HepG2 (cell line): Measurements from ENCODE around the gene BPIFB2. TPM values are rescaled to one million over a fixed set of nuclear protein-coding genes. Genes with fewer than 3 reads are reported as not detected.

Experiments used
- HMG20B ChIP-seq: conservative IDR thresholded peaks from 2 replicates; pipeline ENCODE4 v1.6.1; 2016; ENCODE audit warnings: missing genetic modification reagents, missing compliant biosample characterization
- HNRNPK ChIP-seq: fragments of 200-400 bp; formaldehyde crosslinking; IDR thresholded peaks from 2 replicates; pipeline ENCODE4 v1.6.1; 2018; ENCODE audit warnings: low read length, low read depth, moderate library complexity, mild to moderate bottlenecking; ENCODE audit not compliant: poor library complexity, severe bottlenecking
- JUNB ChIP-seq: sonication (generic); formaldehyde crosslinking; IDR thresholded peaks from 2 replicates; pipeline ENCODE4 v1.8.0; 2022; ENCODE audit warnings: missing genetic modification reagents, mild to moderate bottlenecking, borderline replicate concordance
- MIER3 ChIP-seq: IDR thresholded peaks from 2 replicates; pipeline ENCODE4 v1.6.1; 2016; ENCODE audit warnings: missing compliant biosample characterization, borderline replicate concordance
- NFKB2 ChIP-seq: sonication (generic); formaldehyde crosslinking; IDR thresholded peaks from 2 replicates; pipeline ENCODE4 v1.4.0; 2020; ENCODE audit warnings: missing genetic modification reagents, borderline replicate concordance
- PAF1 ChIP-seq: IDR thresholded peaks from 2 replicates; pipeline ENCODE4 v1.6.1; 2016; ENCODE audit warnings: missing genetic modification reagents, missing compliant biosample characterization
- RARG ChIP-seq: sonication (generic); formaldehyde crosslinking; IDR thresholded peaks from 2 replicates; pipeline ENCODE4 v1.4.0; 2020; ENCODE audit warnings: low read depth, mild to moderate bottlenecking, missing genetic modification reagents
- RXRB ChIP-seq: IDR thresholded peaks from 2 replicates; pipeline ENCODE4 v1.6.1; 2016; ENCODE audit warnings: borderline replicate concordance, missing genetic modification reagents, missing compliant biosample characterization
- TEAD3 ChIP-seq: optimal IDR thresholded peaks from 2 replicates; pipeline ENCODE3; 2016; ENCODE audit warnings: borderline replicate concordance
- ZFP36L2 ChIP-seq: sonication (generic); formaldehyde crosslinking; IDR thresholded peaks from 2 replicates; pipeline ENCODE4 v1.4.0; 2020; ENCODE audit warnings: missing genetic modification reagents
- ZFP82 ChIP-seq: sonication (generic); formaldehyde crosslinking; IDR thresholded peaks from 2 replicates; pipeline ENCODE4 v1.5.1; 2020; ENCODE audit warnings: mild to moderate bottlenecking, missing genetic modification reagents, borderline replicate concordance
- ZFP90 ChIP-seq: sonication (generic); formaldehyde crosslinking; IDR thresholded peaks from 2 replicates; pipeline ENCODE4 v1.8.0; 2022; ENCODE audit warnings: missing genetic modification reagents, mild to moderate bottlenecking, inconsistent platforms, borderline replicate concordance
- ZNF101 ChIP-seq: sonication (generic); formaldehyde crosslinking; IDR thresholded peaks from 2 replicates; pipeline ENCODE4 v1.4.0; 2020; ENCODE audit warnings: mild to moderate bottlenecking, low read depth, missing genetic modification reagents, borderline replicate concordance
- ZNF160 ChIP-seq: sonication (generic); formaldehyde crosslinking; IDR thresholded peaks from 2 replicates; pipeline ENCODE4 v1.8.0; 2022; ENCODE audit warnings: mild to moderate bottlenecking, inconsistent platforms, missing genetic modification reagents
- ZNF296 ChIP-seq: sonication (generic); formaldehyde crosslinking; conservative IDR thresholded peaks from 2 replicates; pipeline ENCODE4 v1.5.0; 2020; ENCODE audit warnings: mild to moderate bottlenecking, missing genetic modification reagents
- ZNF337 ChIP-seq: sonication (generic); formaldehyde crosslinking; IDR thresholded peaks from 2 replicates; pipeline ENCODE4 v1.5.1; 2020; ENCODE audit warnings: missing genetic modification reagents, low read depth, mild to moderate bottlenecking, borderline replicate concordance
- ZNF558 ChIP-seq: sonication (generic); formaldehyde crosslinking; IDR thresholded peaks from 2 replicates; pipeline ENCODE4 v1.9.0; 2022; ENCODE audit warnings: mild to moderate bottlenecking, missing genetic modification reagents, borderline replicate concordance
- ZNF564 ChIP-seq: sonication (generic); formaldehyde crosslinking; IDR thresholded peaks from 2 replicates; pipeline ENCODE4 v1.8.1; 2023; ENCODE audit warnings: mild to moderate bottlenecking, missing genetic modification reagents
- ZSCAN9 ChIP-seq: IDR thresholded peaks from 2 replicates; pipeline ENCODE4 v1.6.1; 2016; ENCODE audit warnings: borderline replicate concordance
- polyA plus RNA-seq, 8 experiments: library from polyadenylated mRNA; depleted of rRNA in 3 of 8; stranded (reverse) in 7 of 8; unstranded in 1 of 8; fragments of >200 nt; fragmentation: Illumina TruSeq in 4 of 8; extraction: Trizol in 4 of 8; gene quantifications; 2 replicates each; pipeline versions ENCODE4 v1.2.1 to v1.2.3, GENCODE V29; 2011 to 2016; ENCODE audit warnings: low read depth in 4 of 8, missing spikeins in 1 of 8, mixed read lengths in 1 of 8; ENCODE audit not compliant: insufficient read depth in 1 of 8
- total RNA-seq, 5 experiments: library from RNA; depleted of rRNA; stranded (reverse); fragments of >200 nt; fragmentation: Illumina TruSeq; extraction: Trizol; gene quantifications; 2 replicates each; pipeline ENCODE4 v1.2.3, GENCODE V29; 2016; ENCODE audit warnings: low read depth in 1 of 5
- TF ChIP-seq, protein P1 (sequence below): sonication (generic); formaldehyde crosslinking; IDR thresholded peaks from 2 replicates; pipeline ENCODE4 v1.4.0; 2020; ENCODE audit warnings: mild to moderate bottlenecking, missing genetic modification reagents

BPIFB2 gene
- total and polyA plus RNA-seq, 2 of the 13 experiments (the other 11 are each of a cell fraction or from before 2014, with no cell fraction given) = 54.5 to 902 TPM

DNA sequence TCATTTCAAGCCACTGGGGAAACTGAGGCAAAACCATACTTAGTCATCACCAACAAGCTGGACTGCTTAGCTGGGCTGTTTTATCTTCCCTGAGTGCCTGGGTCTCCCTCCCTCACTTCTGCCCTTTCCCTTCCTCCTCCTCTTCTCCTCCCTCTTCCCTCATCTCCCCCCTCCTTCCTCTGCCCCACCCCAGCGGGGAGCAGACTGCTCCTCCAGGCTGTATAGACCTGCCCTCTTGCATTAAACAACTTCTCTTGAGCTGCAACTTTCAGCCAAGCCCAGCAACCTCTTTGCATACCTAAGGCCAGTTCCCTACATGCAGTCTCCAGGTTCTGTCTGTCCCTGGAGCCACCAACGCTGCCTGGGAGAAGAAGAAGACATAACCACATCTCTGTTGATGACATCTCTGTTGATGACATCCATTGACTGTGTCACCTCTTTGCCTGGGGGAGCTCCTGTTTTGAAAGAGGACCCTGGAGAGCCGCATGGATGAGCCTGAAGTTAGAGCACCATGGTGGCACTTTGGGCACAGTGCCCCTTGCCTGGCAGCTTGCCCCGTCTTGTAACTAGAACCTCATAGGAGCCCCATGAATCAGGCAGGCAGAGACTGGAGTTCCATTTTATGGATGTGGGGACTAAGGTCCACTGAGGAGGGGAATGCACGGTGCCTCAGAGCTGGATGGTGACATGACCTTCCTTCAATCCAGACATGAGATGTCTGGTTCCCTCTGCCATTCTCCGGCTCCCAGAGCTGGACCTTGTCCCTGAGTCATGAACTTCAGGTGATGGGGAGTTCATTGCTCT lies 16.1 kb downstream of the BPIFB2 start (continued):
- TF ChIP-seq JUNB (CRISPR knock-in tag) (peak; percentile 27; the same call in 1 of the 2 replicates), MIER3 (no peak), ZNF101 (CRISPR knock-in tag) (no peak), ZFP90 (CRISPR knock-in tag) (no peak), ZNF564 (CRISPR knock-in tag) (no peak), ZNF296 (no peak), ZFP36L2 (CRISPR knock-in tag) (no peak), ZNF558 (CRISPR knock-in tag) (no peak), ZNF337 (no peak), ZSCAN9 (CRISPR knock-in tag) (no peak), PAF1 (CRISPR knock-in tag) (peak; percentile 89; the same call in 1 of the 2 replicates), RXRB (CRISPR knock-in tag) (no peak), ZNF160 (no peak), TEAD3 (no peak), HMG20B (no peak), HNRNPK (peak; percentile 44), NFKB2 (CRISPR knock-in tag) (0 out of 2 replicates have a peak, but pooled peaks have one; percentile 9), ZFP82 (CRISPR knock-in tag) (no peak), RARG (CRISPR knock-in tag) (no peak)
- TF ChIP-seq, protein P1, sequence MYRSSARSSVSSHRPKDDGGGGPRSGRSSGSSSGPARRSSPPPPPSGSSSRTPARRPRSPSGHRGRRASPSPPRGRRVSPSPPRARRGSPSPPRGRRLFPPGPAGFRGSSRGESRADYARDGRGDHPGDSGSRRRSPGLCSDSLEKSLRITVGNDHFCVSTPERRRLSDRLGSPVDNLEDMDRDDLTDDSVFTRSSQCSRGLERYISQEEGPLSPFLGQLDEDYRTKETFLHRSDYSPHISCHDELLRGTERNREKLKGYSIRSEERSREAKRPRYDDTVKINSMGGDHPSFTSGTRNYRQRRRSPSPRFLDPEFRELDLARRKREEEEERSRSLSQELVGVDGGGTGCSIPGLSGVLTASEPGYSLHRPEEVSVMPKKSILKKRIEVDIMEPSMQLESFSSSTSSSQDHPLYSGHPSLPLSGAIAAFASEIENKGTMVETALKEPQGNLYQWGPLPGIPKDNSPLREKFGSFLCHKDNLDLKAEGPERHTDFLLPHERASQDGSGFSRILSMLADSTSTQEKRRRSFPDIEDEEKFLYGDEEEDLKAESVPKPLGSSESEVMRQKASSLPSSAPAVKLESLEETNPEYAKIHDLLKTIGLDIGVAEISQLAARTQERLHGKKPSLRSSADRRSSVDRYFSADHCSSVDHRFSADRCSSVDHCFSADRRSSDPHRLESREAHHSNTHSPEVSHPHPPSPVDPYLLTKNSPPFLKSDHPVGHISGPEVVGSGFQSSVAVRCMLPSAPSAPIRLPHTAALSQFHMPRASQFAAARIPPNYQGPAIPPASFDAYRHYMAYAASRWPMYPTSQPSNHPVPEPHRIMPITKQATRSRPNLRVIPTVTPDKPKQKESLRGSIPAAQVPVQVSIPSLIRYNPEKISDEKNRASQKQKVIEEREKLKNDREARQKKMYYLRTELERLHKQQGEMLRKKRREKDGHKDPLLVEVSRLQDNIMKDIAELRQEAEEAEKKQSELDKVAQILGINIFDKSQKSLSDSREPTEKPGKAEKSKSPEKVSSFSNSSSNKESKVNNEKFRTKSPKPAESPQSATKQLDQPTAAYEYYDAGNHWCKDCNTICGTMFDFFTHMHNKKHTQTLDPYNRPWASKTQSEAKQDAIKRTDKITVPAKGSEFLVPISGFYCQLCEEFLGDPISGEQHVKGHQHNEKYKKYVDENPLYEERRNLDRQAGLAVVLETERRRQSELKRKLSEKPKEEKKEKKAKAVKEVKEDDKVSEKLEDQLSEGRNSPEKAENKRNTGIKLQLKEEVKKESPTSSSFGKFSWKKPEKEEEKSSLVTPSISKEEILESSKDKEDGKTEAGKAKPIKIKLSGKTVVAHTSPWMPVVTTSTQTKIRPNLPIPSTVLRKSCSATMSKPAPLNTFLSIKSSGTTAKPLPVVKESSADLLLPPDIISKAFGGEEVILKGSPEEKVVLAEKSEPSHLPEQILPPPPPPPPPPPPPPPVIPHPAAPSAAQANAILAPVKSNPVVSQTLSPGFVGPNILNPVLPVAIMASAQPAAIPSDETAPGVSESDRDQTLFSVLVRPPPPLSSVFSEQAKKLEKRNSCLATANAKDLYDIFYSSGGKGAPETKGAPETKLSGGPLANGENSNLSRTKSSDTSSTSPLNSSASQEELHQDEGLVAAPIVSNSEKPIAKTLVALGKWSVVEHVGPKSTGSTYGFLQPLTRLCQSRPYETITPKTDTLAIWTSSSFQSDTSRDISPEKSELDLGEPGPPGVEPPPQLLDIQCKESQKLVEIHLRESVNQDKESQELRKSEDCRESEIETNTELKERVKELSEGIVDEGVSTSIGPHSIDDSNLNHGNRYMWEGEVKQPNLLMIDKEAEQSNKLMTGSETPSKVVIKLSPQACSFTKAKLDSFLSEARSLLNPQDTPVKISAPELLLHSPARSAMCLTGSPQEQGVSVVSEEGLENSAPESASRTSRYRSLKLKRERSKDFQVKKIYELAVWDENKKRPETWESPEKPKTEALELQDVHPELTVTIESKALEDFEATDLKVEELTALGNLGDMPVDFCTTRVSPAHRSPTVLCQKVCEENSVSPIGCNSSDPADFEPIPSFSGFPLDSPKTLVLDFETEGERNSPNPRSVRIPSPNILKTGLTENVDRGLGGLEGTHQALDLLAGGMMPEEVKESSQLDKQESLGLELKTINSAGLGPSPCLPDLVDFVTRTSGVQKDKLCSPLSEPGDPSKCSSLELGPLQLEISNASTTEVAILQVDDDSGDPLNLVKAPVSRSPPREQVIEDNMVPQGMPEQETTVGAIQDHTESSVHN (CRISPR knock-in tag) = no peak
